ENCODE measurements around the gene ALKAL2. TPM values are rescaled to one million over a fixed set of nuclear protein-coding genes. Genes with fewer than 3 reads are reported as not detected.
"Not testable (repeated sequence)": the region's sequence is repeated elsewhere in the genome, so short reads cannot be mapped to it uniquely, and the experiment has no call there.

ALKAL2 gene
- total RNA-seq: not detected in 2 replicates

- DNase-seq (ENCODE audit: low read depth, low spot score): no peak
Observed at GRCh38 chr2:287911-288757, at the start of gene ALKAL2. Gene ALKAL2 (minus strand): TSS chr2:288091. CDS start chr2:287835, 256 bp downstream.

GRCh38 chr2:336949-337348 is 49.1 kb upstream of the ALKAL2 start:
- DNase-seq (ENCODE audit: low read depth, low spot score): not testable (repeated sequence)

- DNase-seq (ENCODE audit: low read depth, low spot score): no peak
Observed at GRCh38 chr2:336360-336759, 48.5 kb upstream of the ALKAL2 start.

- no peak for DNase-seq (ENCODE audit: low read depth, low spot score)
Observed at GRCh38 chr2:332592-332991, 44.7 kb upstream of the ALKAL2 start.

GRCh38 chr2:328761-329160 is 40.9 kb upstream of the ALKAL2 start:
- DNase-seq (ENCODE audit: low read depth, low spot score): no peak

- no peak for DNase-seq (ENCODE audit: low read depth, low spot score)
Observed at GRCh38 chr2:323035-323434, 35.1 kb upstream of the ALKAL2 start.

GRCh38 chr2:322326-322725 is 34.4 kb upstream of the ALKAL2 start:
- no peak for DNase-seq (ENCODE audit: low read depth, low spot score)

- DNase-seq (ENCODE audit: low read depth, low spot score): no peak
Observed at GRCh38 chr2:320561-320960, 32.7 kb upstream of the ALKAL2 start.

GRCh38 chr2:319059-319600 is 31.2 kb upstream of the ALKAL2 start:
- DNase-seq (ENCODE audit: low read depth, low spot score): no peak

GRCh38 chr2:317501-318424 is 29.9 kb upstream of the ALKAL2 start:
- no peak for DNase-seq (ENCODE audit: low read depth, low spot score)

GRCh38 chr2:316381-316780 is 28.5 kb upstream of the ALKAL2 start:
- no peak for DNase-seq (ENCODE audit: low read depth, low spot score)

GRCh38 chr2:315925-316324 is 28.0 kb upstream of the ALKAL2 start:
- DNase-seq (ENCODE audit: low read depth, low spot score): not testable (repeated sequence)

GRCh38 chr2:314561-315336 is 26.9 kb upstream of the ALKAL2 start:
- no peak for DNase-seq (ENCODE audit: low read depth, low spot score)

- no peak for DNase-seq (ENCODE audit: low read depth, low spot score)
Observed at GRCh38 chr2:313991-314390, 26.1 kb upstream of the ALKAL2 start.

- no peak for DNase-seq (ENCODE audit: low read depth, low spot score)
Observed at GRCh38 chr2:310994-311393, 23.1 kb upstream of the ALKAL2 start.

- DNase-seq (ENCODE audit: low read depth, low spot score): no peak
Observed at GRCh38 chr2:309954-310510, 22.1 kb upstream of the ALKAL2 start.

- no peak for DNase-seq (ENCODE audit: low read depth, low spot score)
Observed at GRCh38 chr2:309148-309953, 21.5 kb upstream of the ALKAL2 start.

GRCh38 chr2:305366-305765 is 17.5 kb upstream of the ALKAL2 start:
- no peak for DNase-seq (ENCODE audit: low read depth, low spot score)

GRCh38 chr2:296354-296753 is 8.5 kb upstream of the ALKAL2 start:
- no peak for DNase-seq (ENCODE audit: low read depth, low spot score)

- no peak for DNase-seq (ENCODE audit: low read depth, low spot score)
Observed at GRCh38 chr2:295090-295489, 7.2 kb upstream of the ALKAL2 start.
